RPMI8226 (cell line): ENCODE data around the gene CCDC195.

Experiments used
- DNase-seq: peaks from one replicate; pipeline ENCODE4 v3.0.0-alpha.2; 2015

Gene CCDC195, protein sequence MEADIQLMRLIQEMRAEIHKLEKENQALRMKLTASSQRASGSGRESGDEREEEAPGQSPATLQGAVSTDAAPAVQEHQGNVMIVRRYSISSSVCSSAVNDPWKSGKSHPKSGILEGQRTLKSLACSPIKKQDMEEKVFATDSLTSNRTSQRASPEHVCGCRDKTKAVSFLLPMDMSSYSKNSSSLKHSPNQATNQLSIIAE

DNA sequence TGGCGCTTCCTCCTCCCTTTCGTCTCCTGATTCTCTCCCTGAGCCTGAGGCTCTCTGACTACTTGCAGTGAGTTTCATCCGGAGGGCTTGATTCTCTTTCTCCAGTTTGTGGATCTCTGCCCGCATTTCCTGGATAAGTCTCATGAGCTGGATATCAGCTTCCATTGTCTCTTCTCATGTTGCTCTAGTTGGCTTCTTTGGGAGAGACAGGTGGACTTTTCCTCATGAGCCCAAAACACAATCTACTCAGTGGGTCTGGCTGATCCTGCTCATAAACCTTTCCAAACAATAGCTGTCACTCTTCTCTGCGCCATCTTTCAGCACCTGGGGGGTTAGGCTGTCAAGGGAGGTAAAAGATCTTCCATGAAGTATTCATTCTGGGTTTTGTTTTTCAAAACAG is at the start of gene CCDC195:
Gene CCDC195, minus strand, starts transcription at position 165 of the 400 bp plus-strand sequence. Its CDS starts 0 bp downstream, at position 165.
- DNase-seq: no peak

DNA sequence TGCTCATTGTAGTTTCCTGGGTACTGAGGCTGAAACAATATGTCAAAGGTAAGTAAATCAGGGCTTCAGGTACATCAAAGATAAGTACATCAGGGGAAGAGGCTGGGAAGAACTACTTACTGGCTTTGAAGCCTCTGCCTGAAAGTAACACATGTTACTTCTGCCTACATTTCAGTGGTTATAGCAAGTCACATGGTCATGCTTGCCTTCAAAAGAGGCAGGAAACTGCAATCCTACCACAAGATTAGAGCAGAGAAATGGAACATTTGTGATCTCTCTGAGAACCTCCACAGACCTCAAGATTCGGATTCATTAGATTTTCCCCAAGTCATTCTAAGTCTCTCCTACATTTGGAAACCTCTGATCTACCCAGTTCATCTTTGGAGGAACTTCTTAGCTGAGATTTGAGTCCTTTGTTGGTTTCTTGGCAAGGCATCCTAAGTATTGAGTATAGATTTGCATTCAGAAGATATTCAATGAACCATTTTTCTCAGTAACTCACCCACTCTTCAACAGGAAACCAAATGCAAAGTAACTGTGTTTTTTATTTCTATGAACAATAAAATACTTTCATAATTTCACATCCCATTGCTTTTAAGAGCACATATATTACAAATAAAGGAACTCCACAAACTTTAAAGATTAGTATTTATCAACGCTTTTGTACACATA is 48.5 kb upstream of the CCDC195 start:
- DNase-seq: no peak

DNA sequence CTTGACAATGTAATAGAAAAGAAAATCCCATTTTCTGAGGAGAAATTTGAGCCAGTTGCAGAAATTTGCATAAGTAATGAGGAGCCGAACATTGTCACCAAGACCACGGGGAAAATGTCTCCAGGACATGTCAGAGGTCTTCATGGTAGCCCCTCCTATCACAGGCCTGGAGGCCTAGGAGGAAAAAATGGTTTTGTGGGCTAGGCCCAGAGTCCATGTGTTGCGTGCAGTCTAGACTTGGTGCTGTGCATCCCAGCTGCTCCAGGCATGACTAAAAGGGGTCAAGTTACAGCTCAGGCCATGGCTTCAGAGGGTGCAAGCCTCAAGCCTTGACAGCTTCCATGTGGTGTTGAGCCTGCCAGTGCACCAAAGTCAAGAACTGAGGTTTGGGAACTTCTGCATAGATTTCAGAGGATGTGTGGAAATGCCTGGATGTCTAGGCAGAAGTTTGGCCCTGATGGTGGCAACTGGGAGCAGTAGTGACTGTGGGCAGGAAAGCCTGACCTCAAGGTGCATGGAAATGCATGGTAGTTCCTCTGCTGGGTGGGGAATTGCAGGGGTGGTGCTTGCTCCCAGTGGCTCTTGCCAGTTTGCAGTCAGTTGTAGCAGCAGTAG is 41.9 kb upstream of the CCDC195 start:
- no peak for DNase-seq

DNA sequence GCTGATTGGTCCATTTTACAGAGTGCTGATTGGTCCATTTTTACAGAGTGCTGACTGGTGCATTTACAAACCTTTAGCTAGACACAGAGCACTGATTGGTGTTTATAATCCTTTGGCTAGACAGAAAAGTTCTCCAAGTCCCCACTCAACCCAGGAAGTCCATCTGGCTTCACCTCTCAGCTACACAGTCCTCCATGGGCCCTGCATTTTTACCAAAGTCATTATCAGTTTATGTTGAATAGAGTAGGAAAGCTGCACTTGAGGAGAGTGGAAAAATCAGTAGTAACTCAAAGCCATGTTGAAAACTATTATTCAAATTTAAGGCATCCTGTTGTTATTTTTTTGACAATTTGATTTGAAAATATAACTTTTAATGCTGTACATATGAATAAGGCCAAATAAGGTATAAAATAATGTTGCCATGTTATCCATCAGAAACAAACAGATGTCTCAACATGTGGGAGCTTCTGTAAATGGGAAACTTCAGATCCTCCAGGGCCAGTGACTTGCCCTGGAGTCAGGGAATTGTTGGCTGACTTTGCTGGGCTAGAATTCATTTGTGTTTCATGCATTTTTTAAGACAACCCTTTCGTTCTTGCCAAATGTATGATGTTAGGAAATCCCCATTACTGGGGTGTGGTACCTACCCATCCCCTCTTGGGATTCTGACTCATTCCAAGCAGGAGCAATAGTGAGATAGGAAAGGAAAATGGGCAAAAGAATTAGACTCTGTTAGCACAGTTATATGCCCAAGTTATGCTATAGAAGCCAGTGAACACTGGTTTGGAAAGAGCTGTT is 37.8 kb upstream of the CCDC195 start:
- no peak for DNase-seq

DNA sequence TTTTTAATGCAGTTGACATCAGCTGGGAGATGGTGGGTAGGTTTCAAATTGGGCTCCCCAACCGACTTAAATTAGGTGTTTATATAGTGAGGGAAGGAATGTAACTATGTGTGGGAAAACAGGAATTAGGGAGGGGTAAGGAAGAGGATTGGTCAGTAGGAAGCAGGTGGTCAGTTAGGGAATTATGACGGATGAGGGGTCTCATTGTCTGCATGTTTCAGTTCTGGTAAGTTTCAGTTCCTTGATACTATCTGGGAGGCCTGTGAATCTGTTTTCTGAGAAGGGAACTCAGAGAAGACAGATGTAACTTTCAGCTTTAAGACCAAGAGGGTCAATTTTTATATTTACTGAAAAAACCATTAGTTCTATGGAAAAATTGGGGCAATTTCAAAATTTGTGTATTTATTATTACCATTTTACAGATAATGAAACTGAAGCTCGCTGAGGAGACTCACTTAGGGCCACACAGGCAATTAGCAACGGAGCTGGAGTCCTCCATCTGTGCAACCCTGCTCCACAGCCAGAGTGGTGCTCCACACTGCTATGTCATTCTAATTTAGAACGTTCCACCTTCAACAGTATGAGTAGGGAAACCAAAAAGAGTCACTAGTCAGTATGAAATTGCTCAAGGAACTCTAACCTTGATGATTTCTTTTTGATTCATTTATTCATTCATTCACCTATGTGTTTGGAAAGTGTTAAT is 36.0 kb upstream of the CCDC195 start:
- no peak for DNase-seq

DNA sequence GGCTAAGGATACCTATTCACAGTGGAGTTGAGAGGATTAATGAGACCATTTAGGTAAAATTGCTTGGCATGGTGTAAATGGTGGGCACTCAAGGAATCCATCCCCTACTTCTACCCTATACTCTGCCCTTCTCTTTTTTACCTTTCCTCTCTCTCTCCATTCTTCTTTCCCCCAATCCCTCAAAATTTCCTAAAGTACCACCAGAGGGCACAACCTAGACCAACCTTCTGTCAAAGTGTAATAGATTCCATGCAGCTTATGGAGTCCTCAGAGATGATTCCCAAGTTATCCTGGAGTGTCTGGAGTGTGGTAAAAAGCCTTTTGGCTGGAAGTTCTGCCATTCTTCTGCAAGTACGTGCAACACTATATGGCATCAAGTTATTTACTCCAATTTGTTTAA is 33.0 kb upstream of the CCDC195 start:
- no peak for DNase-seq

DNA sequence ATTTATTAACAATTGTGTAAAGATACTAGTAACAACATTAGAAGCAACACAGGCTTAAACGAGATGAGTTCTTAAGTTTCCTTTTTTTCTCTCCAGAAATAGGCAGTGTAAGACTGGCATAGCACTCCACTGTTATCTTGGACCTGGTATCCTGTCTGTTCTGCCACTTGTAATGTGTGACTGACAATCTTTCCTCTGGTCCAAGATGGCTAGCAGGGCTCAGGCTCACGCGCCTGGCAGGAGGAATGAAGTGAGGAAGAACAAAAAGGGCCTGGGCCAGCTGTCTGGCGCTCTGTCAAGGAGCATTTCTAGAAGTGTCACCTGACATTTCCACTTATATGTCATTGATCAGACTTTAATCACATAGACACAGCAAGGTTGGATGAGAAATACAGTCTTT is 31.6 kb upstream of the CCDC195 start:
- DNase-seq: no peak

DNA sequence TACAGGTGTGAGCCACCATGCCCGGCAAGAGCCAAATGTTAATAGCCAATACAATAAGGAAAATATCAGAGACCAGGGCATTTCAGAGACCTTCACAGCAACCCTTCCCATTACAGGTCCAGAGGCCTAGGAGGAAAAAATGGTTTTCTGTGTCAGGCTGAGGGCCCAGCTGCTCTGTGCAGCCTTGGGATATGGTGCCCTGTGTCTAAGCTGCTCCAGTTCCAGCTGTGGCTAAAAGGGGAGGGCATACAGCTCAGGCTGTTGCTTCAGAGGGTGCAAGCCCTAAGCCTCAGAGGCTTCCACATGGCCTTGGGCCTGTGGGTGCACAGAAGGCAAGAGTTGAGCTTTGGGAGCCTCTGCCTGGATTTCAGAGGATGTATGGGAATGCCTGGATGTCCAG is 20.1 kb upstream of the CCDC195 start:
- DNase-seq: no peak

DNA sequence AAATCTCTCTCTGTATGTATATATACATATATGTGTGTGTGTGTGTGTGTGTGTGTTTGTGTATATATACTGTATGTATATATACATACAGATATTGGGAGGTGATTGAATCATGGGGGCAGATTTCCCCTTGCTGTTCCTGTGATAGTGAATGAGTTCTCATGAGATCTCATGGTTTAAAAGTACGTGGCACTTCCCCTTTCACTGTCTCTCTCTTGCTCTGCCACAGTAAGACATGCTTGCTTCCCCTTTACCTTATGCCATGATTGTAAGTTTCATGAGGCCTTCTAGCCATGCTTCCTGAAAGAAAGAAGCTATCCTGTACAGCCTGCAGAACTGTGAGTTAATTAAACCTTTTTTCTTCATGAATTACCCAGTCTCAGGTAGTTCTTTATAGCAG is 18.8 kb upstream of the CCDC195 start:
- DNase-seq: no peak

DNA sequence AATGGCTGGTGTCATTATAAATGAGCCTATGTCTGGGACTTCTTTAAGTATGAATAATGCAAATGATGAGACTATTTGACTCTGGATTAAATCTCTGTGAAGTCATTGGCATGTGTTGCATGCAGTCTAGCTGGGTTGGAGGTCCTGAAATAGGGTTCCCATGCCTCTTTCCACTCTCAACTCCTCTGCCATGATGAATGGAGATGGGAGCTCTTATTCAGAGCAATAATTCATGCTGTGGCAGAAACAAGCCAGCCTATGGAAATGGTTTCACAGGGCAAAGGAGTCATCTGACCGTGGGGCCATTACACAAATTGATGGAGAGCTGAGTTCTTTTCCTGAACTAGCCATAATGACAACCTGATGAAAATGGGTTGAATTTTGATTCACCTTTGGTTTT is 15.5 kb upstream of the CCDC195 start:
- DNase-seq: no peak

DNA sequence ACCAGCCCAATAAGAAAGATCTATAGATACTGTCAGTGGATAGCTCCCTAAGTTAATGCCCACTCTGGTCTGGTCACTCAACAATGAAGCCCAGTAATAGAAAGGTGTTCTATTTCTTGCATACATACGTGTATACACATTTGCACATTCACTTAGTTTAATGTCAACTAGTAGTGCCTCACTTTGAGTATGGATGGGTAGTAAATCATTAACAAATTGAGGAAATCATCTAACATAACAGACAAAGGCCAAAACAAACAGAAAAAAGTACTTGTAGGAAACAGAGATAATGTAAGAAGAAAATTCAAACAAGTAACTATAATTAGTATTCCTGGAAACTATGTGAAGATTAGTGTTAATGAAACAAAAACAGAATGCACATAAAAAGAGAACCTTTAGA is 13.3 kb upstream of the CCDC195 start:
- no peak for DNase-seq

DNA sequence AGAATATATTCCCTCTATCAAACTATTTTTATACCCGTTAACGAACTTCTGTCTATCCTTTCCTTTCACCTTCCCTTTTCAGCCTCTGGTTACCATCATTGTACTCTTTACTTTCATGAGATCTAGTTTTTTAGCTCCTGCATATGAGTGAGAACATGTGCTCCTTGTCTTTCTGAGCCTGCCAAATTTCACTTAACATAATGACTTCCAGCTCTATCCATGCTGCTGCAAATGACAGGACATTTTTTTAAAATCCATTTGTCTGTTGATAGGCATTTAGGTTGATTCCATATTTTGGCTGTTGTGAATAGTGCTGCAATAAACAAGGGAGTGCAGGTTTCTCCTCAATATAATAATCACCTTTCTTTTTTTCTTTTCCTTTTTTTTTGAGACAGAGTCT is 8.2 kb upstream of the CCDC195 start:
- DNase-seq: no peak

DNA sequence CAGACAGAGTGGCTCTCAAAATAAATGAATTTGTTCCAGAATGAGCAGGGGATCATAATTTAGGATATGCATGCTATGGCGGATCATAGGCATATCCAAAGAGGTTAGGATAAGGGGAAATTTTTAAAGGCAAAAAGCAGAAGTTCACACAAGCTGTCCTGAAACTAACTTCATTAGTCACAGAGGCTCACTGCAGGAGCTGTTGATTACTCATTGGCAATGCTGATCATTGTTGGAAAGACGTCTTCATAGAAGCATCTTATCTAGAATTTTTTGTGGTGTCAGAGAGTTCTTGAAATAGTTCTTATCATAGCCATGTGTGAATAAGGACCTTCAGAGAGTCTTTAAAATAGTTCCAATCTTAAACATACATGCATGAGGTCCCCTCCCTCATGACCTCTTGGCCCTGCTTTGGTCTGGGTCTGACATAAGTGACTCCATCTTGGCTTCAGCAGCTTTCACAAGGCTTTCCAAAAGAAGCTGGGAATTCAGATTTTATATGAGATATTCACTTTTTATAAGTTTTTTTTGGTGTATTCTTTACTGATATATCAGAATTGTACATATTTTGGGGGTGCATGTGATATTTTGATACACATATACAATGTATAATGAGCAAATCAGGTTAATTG is 7.5 kb upstream of the CCDC195 start:
- no peak for DNase-seq

DNA sequence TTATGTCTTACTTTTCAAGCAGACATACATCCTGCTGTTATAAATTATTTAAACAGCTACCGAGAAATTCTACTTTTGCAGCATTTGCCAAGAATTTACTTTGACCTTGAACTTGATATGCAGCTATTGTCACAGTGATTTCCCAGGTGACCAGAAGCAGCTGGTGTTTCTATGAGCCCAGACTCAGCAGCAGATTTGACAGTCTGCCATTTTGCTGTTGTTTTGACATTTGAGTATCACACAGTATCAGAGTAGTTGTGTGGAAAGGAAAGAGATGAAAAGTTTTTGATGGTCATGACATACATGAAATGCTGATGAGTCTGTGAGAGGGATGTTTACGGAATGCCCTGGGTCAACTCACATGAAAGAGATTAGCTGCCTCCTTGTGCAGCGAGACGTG is 6.6 kb upstream of the CCDC195 start:
- DNase-seq: no peak

DNA sequence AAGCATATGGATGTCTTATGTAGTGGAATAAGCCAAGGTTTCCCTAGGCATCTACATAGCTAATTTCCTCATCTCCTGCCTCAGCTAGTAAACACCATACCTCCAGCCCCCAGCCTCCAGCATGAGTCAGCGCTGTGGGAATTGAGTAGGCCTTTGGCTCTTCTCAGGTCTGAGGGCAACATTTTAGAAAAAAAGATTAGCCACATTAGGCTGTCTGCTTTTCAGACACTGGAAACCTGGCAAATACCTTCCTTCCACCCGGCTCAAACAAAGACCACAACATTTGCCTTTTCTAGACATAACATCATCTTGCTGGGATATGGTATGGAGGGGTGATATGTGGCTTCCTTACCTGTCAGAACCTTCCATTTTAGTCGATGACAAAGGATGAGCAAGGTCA is 6.1 kb upstream of the CCDC195 start:
- DNase-seq: no peak

DNA sequence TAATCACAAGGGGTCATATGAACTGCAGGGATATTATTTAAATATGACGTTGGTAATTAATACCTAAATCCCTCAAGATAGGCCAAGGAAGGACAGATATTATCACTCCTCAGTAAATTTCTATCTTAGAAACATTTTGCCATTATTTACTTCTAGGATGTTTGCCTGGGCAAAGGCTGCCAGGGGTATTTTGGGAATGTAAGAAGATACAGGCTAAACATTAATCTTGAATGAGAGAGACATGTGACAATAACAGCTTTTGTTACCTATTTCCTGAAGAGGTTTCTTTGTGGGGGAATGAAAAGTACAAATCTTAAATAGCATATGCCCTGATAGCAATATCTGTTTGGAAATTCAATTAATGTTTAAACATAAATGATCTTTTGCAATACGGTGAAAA is 756 bp upstream of the CCDC195 start:
- DNase-seq: no peak

DNA sequence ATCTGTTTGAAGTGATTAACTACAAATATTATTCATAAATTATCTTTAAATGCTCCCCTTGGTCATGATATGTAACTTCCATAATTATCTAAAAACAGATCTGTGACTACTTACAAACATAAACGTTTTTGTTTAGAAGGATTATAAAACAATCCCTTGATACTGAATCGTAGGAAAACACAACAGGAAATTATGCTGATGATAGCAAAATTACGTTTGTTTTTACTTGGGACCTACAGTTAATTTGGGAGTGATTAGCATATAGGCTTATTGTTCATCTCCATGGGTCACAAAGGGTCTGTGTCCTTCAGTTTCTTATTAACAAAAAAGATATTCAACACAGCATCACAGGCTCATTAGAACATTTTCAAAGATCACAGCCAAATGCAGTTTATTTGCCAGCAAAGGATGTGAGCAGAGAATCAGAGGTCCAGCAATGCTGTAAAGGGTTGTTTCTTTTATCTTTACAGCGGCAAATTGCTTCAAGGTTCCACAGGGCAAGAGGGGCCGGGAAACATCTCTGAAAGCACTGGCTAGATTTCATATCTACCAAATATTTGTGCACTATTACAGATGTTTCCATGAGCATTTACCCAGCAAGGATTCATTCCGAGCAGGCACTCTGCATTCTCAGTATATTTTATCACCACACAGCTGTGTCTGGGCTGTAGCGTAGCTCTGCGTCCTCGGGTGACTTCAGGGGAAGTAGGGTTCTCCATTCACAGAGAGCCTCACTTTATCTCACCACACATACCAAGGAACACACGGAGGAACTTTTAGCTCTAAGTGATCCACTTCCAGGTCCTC is 4.1 kb downstream of the CCDC195 start:
- DNase-seq: no peak

DNA sequence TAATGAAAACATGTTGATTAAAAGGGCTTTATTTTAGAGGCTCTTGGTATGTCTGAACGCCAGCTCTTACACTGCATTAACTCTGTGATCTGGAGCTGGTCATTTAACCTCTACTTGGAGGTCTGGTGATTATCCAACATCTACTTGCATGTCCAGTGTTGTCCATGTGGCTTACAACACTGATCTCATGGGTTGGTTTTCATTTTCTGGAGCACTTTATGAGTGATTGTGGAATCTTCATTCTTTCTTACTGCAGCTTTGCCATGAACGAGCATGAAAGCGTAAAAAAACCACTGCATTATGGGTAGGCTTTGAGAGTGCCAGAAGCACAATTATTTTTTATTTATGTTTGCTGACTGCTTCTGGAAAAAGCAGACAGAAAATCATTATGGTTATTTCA is 4.8 kb downstream of the CCDC195 start:
- DNase-seq: no peak

DNA sequence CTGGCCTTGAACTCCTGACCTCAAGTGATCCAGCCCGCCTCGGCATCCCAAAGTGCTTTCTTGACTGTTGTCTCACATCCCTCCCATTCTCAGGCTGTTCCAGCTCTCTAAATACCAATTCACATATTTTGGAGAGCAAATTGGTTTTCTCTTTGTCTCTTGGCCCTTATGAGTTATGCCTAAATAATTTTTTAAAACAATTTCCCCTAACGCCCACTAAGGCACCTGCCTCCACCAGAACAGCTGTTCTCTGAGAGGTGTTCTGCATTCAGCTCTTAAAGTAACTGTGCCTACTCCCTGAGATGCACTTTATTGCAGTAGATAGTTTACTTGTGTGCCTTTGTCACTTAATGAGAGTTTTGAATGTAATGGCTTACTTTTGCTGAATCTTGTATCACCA is 6.9 kb downstream of the CCDC195 start:
- no peak for DNase-seq

DNA sequence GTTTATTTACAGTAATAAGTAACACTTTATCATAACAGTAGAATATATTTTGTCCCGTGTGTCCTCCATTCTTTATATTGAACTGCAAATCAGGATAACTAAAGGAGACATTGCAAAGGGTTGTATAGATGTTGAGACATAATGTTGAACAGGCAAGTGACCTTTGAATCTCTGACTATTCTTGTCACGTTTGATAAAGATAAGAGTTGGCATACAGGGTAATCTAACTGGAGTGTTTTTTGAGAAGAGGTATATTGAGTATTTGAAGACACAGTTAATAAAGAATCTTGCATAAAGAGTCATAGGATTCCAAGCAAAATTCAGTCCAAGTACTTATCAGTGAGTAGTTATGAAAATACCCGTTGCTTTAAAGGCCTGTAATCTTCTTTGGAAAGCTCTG is 21.7 kb downstream of the CCDC195 start:
- no peak for DNase-seq

DNA sequence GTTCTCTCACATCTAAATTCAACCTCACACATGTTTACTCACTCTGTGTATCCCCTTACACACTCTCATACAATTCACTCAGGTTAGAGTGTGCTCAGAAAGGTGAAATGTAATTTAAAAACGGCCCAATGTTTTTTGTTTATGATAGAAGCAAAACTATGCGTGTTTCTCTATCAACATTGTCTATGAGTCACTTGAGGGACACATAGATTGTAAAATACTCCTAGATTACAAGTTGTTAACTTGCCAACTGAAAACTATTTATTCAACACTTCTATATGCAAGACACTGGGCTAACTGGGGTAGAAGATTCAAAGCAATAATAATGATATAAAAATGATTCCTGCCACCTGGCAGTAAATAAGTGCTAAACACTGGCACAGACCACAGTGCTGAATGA is 24.6 kb downstream of the CCDC195 start:
- DNase-seq: no peak

DNA sequence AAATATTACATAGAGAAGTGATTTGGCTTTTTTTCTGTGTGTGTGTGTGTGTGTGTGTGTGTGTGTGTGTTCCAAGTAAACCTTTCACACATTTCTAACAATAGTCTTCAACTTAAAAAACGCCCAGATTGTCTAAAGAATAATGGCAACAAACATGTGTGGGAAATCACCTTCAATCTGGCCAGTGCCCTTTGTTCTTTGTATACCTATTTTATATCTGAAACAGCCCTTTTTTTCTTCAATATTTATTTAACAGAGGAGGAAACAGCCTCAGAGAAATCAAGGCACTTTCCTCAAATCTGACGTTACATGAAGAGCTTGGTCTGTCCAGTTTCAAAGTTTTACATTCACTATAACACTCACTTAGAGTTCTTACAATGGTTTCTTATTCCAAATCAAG is 25.3 kb downstream of the CCDC195 start:
- no peak for DNase-seq
